ENCODE measurements around the gene SAT2.

GRCh38 chr17:7631398-7632380 lies 4.1 kb upstream of the SAT2 start:
- TF ChIP-seq ZNF146 (tag by site-specific recombination; IDR thresholded peaks at IDR 0.05): no peak
- no peak for TF ChIP-seq CTCF (tag by site-specific recombination; IDR thresholded peaks at IDR 0.05)
- TF ChIP-seq ZNF501 (tag by site-specific recombination; IDR thresholded peaks at IDR 0.05): no peak
- TF ChIP-seq ZNF776 (tag by site-specific recombination; IDR thresholded peaks at IDR 0.05; ENCODE audit: borderline replicate concordance): no peak
- no peak for TF ChIP-seq ZNF423 (tag by site-specific recombination; IDR thresholded peaks at IDR 0.05)
- TF ChIP-seq ZNF629 (tag by site-specific recombination; IDR thresholded peaks at IDR 0.05): no peak
- TF ChIP-seq KLF7 (tag by site-specific recombination; IDR thresholded peaks at IDR 0.05; ENCODE audit: borderline replicate concordance): no peak
- TF ChIP-seq SP2 (tag by site-specific recombination; IDR thresholded peaks at IDR 0.05): no peak
- TF ChIP-seq REST (tag by site-specific recombination; IDR thresholded peaks at IDR 0.05): no peak
- TF ChIP-seq ZBTB11 (tag by site-specific recombination; conservative IDR thresholded peaks at IDR 0.05; ENCODE audit: low read depth): no peak
- no peak for TF ChIP-seq ZNF449 (tag by site-specific recombination; IDR thresholded peaks at IDR 0.05)
